ENCODE measurements around the gene TGFBR3L.
"Not testable (repeated sequence)": the region's sequence is repeated elsewhere in the genome, so short reads cannot be mapped to it uniquely, and the experiment has no call there.

Gene TGFBR3L

GRCh38 chr19:7961082-7961481 is 46.5 kb downstream of the TGFBR3L start:
- DNase-seq (ENCODE audit: low read depth), result not testable (repeated sequence)

- DNase-seq (ENCODE audit: low read depth), result no peak
Measured at GRCh38 chr19:7961920-7962626, 47.4 kb downstream of the TGFBR3L start.

GRCh38 chr19:7962644-7963268 is 48.1 kb downstream of the TGFBR3L start:
- no peak for DNase-seq (ENCODE audit: low read depth)

GRCh38 chr19:7963566-7963965 is 48.9 kb downstream of the TGFBR3L start:
- no peak for DNase-seq (ENCODE audit: low read depth)

GRCh38 chr19:7965259-7965841 is 50.7 kb downstream of the TGFBR3L start:
- no peak for DNase-seq (ENCODE audit: low read depth)

- no peak for DNase-seq (ENCODE audit: low read depth)
Measured at GRCh38 chr19:7965921-7966665, 51.5 kb downstream of the TGFBR3L start.

GRCh38 chr19:7968008-7968795 is 53.6 kb downstream of the TGFBR3L start:
- no peak for DNase-seq (ENCODE audit: low read depth)
